Measurements from ENCODE around the gene BCAS3.

The BCAS3 gene

GRCh38 chr17:60676758-60677307 is 818 bp upstream of the BCAS3 start:
- no peak for DNase-seq

- peak; percentile 41 for DNase-seq
Measured at GRCh38 chr17:60678118-60678444, 430 bp downstream of the BCAS3 start.

GRCh38 chr17:60679287-60679686 is 1.6 kb downstream of the BCAS3 start:
- DNase-seq: no peak

GRCh38 chr17:60680754-60681153 is 3.1 kb downstream of the BCAS3 start:
- DNase-seq: no peak

- no peak for DNase-seq
Measured at GRCh38 chr17:60685437-60685836, 7.8 kb downstream of the BCAS3 start.

GRCh38 chr17:60695960-60696359 is 18.3 kb downstream of the BCAS3 start:
- no peak for DNase-seq

- no peak for DNase-seq
Measured at GRCh38 chr17:60699090-60699489, 21.4 kb downstream of the BCAS3 start.

GRCh38 chr17:60704170-60704569 is 26.5 kb downstream of the BCAS3 start:
- DNase-seq: no peak

- no peak for DNase-seq
Measured at GRCh38 chr17:60712675-60713074, 35.0 kb downstream of the BCAS3 start.

- DNase-seq: no peak
Measured at GRCh38 chr17:60713608-60714007, 36.0 kb downstream of the BCAS3 start.

- DNase-seq: no peak
Measured at GRCh38 chr17:60716766-60717165, 39.1 kb downstream of the BCAS3 start.

- no peak for DNase-seq
Measured at GRCh38 chr17:60717814-60718213, 40.2 kb downstream of the BCAS3 start.

GRCh38 chr17:60720763-60721531 is 43.3 kb downstream of the BCAS3 start:
- DNase-seq: peak; percentile 45

GRCh38 chr17:60724647-60725046 is 47.0 kb downstream of the BCAS3 start:
- DNase-seq: no peak

GRCh38 chr17:60729854-60730253 is 52.2 kb downstream of the BCAS3 start:
- no peak for DNase-seq

- no peak for DNase-seq
Measured at GRCh38 chr17:60730273-60730672, 52.6 kb downstream of the BCAS3 start.

- DNase-seq: no peak
Measured at GRCh38 chr17:60738287-60738686, 60.6 kb downstream of the BCAS3 start.

- no peak for DNase-seq
Measured at GRCh38 chr17:60740584-60740983, 62.9 kb downstream of the BCAS3 start.

GRCh38 chr17:60741031-60741430 is 63.4 kb downstream of the BCAS3 start:
- no peak for DNase-seq

GRCh38 chr17:60743282-60743681 is 65.6 kb downstream of the BCAS3 start:
- DNase-seq: no peak

- no peak for DNase-seq
Measured at GRCh38 chr17:60743799-60744198, 66.1 kb downstream of the BCAS3 start.

- no peak for DNase-seq
Measured at GRCh38 chr17:60744355-60744966, 66.8 kb downstream of the BCAS3 start.

GRCh38 chr17:60745544-60745943 is 67.9 kb downstream of the BCAS3 start:
- DNase-seq: no peak

- no peak for DNase-seq
Measured at GRCh38 chr17:60747069-60747808, 69.6 kb downstream of the BCAS3 start.
